ENCODE data around the gene COPS7A. TPM values are rescaled to one million over a fixed set of nuclear protein-coding genes. Genes with fewer than 3 reads are reported as not detected.
"Not testable (repeated sequence)": the region's sequence is repeated elsewhere in the genome, so short reads cannot be mapped to it uniquely, and the experiment has no call there.

Gene COPS7A
- total RNA-seq, 1 experiment from 2014 or later: 125 TPM

DNA sequence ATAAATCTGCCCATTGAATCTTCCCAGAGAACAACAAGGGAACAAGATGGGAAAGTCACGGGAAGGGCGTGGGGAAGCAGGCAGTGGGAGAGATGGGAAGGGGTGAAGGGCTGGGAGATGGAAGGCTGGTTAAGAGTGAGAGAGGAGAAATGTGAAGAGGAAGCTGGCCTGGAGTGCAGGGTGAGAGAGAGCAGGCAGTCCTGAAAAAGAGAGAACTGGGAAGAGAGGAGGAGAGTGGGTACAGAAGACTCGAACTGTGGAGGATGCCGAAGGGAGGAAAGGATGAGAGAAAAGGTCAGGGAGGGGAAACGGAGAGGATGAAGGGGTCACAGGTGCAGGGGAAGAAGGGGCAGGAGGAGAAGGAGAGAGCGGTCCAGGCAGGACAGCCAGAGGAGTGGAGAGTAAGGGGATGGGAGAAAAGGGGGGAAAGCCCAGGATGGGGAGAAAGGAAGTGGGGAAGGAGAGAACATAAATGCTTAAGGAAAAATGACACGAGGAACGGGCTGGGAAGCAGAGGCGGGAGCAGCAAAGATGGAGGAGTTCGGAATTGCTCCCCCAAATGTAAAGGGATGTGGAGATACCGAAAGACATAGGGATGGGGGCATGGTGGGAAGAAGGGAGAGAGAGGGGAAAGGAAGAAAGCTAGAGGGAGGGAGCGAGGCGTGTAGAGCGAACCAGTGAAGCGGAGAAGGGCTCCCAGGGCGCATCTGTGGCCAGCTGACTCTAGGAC, 24.4 kb upstream of the COPS7A start:
- Histone ChIP-seq H3K9me3 (no peaks in the 10 kb centered on the region), H3K27me3 (peaks cover 35% of the 10 kb centered on the region), H3K4me3 (no peak overlapping the region), H3K36me3 (no peaks in the 10 kb centered on the region)
- no peak for DNase-seq

DNA sequence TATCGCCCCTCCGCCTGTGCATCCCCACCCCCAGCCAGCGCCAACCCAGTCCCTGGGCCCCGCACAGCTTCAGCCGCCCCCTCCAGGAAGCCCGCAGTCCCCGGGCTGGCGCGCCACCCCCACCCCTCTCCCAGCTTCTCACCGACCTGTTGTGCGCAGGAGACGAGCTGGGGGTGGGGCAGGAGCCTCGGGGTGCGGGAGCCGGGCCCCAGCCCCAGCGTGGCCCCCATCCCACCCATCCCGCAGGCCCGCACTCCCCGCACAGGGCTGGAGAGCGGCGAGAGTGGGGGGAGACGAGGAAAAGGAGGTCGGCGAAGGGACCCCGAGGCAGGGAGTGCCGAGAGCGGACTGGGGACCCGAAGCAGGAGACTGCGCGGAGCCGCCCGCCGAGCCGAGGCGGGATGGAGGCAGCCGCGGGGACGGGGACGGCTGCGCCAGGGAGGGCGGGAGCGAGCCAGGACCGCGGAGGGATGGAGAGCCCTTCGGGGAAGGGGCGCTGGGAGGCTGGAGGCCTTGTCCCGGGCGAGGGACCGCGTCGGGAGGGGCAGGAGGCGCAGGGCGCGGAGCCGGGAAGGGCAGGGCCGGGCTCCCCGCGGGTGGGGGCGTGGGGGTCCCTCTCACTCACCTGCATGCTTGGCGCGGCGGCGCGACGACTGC, 23.7 kb upstream of the COPS7A start:
- DNase-seq: no peak
- no peaks in the 10 kb centered on the region for H3K36me3 ChIP-seq
- no peaks in the 10 kb centered on the region for H3K9me3 ChIP-seq
- H3K27me3 ChIP-seq: peaks cover 35% of the 10 kb centered on the region
- H3K4me3 ChIP-seq: peak overlapping the region; percentile 33

DNA sequence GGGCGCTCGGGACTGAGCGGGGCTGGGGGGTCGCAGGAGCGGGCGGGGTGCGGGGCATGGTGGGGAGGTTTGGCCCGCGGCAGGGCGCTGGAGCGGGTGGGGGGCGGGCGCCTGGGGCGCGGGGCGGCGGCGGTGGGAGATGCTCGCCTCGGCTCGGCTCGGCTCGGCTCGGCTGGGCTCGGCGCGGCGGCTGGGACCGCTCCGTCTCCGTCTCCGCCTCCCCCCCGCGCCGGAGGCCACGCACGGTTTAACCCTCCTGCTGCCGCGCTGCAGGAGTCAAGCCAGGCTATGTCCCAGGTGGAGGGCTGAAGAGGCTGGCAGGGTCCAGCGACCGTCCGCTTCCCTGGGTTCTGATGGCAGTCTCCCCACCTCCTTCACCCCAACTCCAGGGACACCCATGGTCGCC, 23.2 kb upstream of the COPS7A start, which contains the start of gene PIANP:
Gene PIANP, minus strand, starts transcription at position 170 of the 406 bp plus-strand sequence. CDS start 2,754 bp downstream, outside the sequence.
- Histone ChIP-seq H3K36me3 (no peaks in the 10 kb centered on the region), H3K27me3 (peaks cover 35% of the 10 kb centered on the region), H3K9me3 (no peaks in the 10 kb centered on the region), H3K4me3 (peak within 1 kb of the TSS; percentile 33)
- DNase-seq: peak; percentile 26

GRCh38 chr12:6701078-6701768, 22.6 kb upstream of the COPS7A start:
- Histone ChIP-seq H3K36me3 (no peaks in the 10 kb centered on the region), H3K9me3 (no peaks in the 10 kb centered on the region), H3K4me3 (no peak overlapping the region), H3K27me3 (peaks cover 35% of the 10 kb centered on the region)
- DNase-seq: peak; percentile 35

- Histone ChIP-seq H3K4me3 (no peak overlapping the region), H3K27me3 (peaks cover 30% of the 10 kb centered on the region), H3K36me3 (no peaks in the 10 kb centered on the region), H3K9me3 (no peaks in the 10 kb centered on the region)
- DNase-seq: peak; percentile 23
Measured at GRCh38 chr12:6703631-6704030, 20.2 kb upstream of the COPS7A start.

GRCh38 chr12:6708351-6708750, 15.5 kb upstream of the COPS7A start:
- not testable (repeated sequence) for H3K9me3 ChIP-seq, H3K4me3 ChIP-seq

DNA sequence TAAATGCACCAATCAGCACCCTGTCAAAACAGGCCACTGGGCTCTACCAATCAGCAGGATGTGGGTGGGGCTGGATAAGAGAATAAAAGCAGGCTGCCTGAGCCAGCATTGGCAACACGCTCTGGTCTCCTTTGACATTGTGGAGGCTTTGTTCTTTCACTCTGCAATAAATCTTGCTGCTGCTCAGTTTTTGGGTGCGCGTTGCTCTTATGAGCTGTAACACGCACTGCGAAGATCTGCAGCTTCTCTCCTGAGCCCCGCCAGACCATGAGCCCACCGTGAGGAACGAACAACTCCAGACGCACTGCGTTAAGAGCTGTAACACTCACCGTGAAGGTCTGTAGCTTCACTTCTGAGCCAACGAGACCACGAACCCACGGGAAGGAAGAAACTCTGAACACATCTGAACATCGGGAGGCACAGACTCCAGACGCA, 14.9 kb upstream of the COPS7A start:
- Histone ChIP-seq H3K27me3 (no peaks in the 10 kb centered on the region; the same call in 1 of the 2 replicates), H3K36me3 (no peaks in the 10 kb centered on the region), H3K4me3 (no peak overlapping the region), H3K9me3 (no peaks in the 10 kb centered on the region)
- no peak for DNase-seq

More at GRCh38 chr12:6708351-6708750, 15.5 kb upstream of the COPS7A start:
- not testable (repeated sequence) for H3K36me3 ChIP-seq, DNase-seq, H3K27me3 ChIP-seq

- not testable (repeated sequence) for H3K9me3 ChIP-seq, H3K4me3 ChIP-seq, H3K27me3 ChIP-seq, H3K36me3 ChIP-seq, DNase-seq
Measured at GRCh38 chr12:6716031-6716873, 7.6 kb upstream of the COPS7A start.

GRCh38 chr12:6716874-6717437, 6.9 kb upstream of the COPS7A start:
- H3K4me3 ChIP-seq: no peak overlapping the region
- H3K36me3 ChIP-seq: no peaks in the 10 kb centered on the region
- no peaks in the 10 kb centered on the region for H3K27me3 ChIP-seq
- DNase-seq: no peak
- H3K9me3 ChIP-seq: no peaks in the 10 kb centered on the region

- Histone ChIP-seq H3K4me3 (peak overlapping the region; percentile 67), H3K27me3 (no peaks in the 10 kb centered on the region), H3K9me3 (no peaks in the 10 kb centered on the region), H3K36me3 (peaks cover 6% of the 10 kb centered on the region; the same call in 1 of the 2 replicates)
- no peak for DNase-seq
Measured at GRCh38 chr12:6722863-6723262, 983 bp upstream of the COPS7A start.

DNA sequence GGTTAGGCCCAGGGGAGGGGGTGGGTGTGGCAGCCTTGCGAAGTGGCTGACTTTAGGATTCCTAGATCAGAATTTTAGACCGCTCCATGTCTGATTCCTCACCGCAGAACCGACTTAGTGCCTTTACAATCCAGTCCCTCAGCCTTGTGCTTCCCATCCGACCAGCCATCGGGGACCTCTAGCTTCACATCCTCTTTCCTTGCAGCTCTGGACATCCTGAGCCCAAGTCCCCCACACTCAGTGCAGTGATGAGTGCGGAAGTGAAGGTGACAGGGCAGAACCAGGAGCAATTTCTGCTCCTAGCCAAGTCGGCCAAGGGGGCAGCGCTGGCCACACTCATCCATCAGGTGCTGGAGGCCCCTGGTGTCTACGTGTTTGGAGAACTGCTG, 557 bp downstream of the COPS7A start:
- Histone ChIP-seq H3K4me3 (peak overlapping the region; percentile 67), H3K36me3 (peaks cover 13% of the 10 kb centered on the region), H3K9me3 (no peaks in the 10 kb centered on the region), H3K27me3 (no peaks in the 10 kb centered on the region)
- DNase-seq: peak; percentile 15

- Histone ChIP-seq H3K9me3 (no peaks in the 10 kb centered on the region), H3K36me3 (peaks cover 21% of the 10 kb centered on the region), H3K27me3 (no peaks in the 10 kb centered on the region), H3K4me3 (no peak overlapping the region)
- DNase-seq: no peak
Measured at GRCh38 chr12:6725350-6725749, 1.5 kb downstream of the COPS7A start.

GRCh38 chr12:6729186-6729585, 5.3 kb downstream of the COPS7A start:
- DNase-seq: no peak
- Histone ChIP-seq H3K4me3 (no peak overlapping the region), H3K36me3 (peaks cover 33% of the 10 kb centered on the region), H3K27me3 (no peaks in the 10 kb centered on the region), H3K9me3 (no peaks in the 10 kb centered on the region)

GRCh38 chr12:6730169-6730568, 6.3 kb downstream of the COPS7A start:
- Histone ChIP-seq H3K27me3 (no peaks in the 10 kb centered on the region), H3K9me3 (no peaks in the 10 kb centered on the region), H3K36me3 (peaks cover 33% of the 10 kb centered on the region), H3K4me3 (no peak overlapping the region)
- no peak for DNase-seq

GRCh38 chr12:6734506-6735387, 10.9 kb downstream of the COPS7A start:
- no peaks in the 10 kb centered on the region; the same call in 1 of the 2 replicates for H3K9me3 ChIP-seq
- H3K36me3 ChIP-seq: peaks cover 24% of the 10 kb centered on the region

More at GRCh38 chr12:6734506-6735387, 10.9 kb downstream of the COPS7A start:
- no peak overlapping the region for H3K4me3 ChIP-seq
- no peak for DNase-seq
- no peaks in the 10 kb centered on the region for H3K27me3 ChIP-seq

Data from MG63 (cell line).